GM23248 (cell line): Measurements from ENCODE around the gene IER3.

Experiments used
- EZH2 ChIP-seq: fragments of 200-600 bp; sonication (generic); IDR thresholded peaks from 2 replicates; pipeline ENCODE4 v1.6.1; 2018; ENCODE audit warnings: antibody characterized with exemption, mild to moderate bottlenecking; ENCODE audit not compliant: insufficient read depth, poor library complexity, severe bottlenecking
- EZH2phosphoT487 ChIP-seq: fragments of 200-600 bp; sonication (generic); IDR thresholded peaks from 2 replicates; pipeline ENCODE4 v1.6.1; 2018; ENCODE audit warnings: antibody characterized with exemption, moderate library complexity, mild to moderate bottlenecking, low read depth; ENCODE audit not compliant: insufficient read depth

GRCh38 chr6:30719356-30719755 is 25.0 kb downstream of the IER3 start:
- TF ChIP-seq EZH2phosphoT487, result no peak
- no peak for TF ChIP-seq EZH2
